ENCODE measurements around the gene CBFA2T3. TPM values are rescaled to one million over a fixed set of nuclear protein-coding genes. Genes with fewer than 3 reads are reported as not detected.

Gene CBFA2T3
- total and polyA plus RNA-seq, 2 of the 13 experiments (the other 11 are each of a cell fraction or from before 2014, with no cell fraction given): 0.05 TPM; not detected in 1

DNA sequence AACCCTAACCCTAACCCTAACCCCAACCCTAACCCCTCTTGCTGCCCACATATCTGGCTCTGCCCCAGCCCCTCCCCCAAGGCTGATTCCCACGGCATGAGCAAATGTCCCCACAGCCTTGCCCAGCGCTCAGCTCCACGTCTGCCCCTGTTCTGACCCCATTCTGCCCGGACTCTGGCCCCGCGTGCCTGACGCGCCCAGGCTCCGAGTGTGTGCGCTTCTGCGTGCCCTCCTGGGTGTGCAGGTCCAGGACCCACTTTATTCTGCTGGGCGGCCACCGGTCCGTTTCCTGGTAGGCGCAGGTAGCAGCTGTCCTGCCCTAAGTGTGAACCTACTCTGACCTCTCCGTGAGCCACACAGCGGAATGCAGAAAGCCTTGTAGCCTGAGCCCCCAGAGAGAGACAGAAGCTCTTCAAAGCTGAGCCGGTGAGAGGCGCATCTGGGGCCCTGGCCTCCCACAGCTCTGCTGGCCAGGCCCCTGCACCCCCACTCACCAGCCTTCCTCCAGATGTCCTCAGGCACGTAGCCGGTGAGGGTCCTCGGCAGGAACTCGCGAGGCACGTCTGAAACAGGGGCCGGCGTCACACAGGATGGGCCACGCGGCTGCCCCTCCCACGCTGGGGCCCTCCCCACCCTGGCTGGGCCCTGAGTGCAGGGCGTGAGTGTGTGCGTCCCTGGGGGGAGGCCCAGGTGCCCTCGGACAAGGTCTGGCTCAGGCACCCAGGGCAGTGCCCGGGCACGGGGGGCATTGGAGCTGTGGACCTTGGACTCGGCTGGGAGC, 96.6 kb downstream of the CBFA2T3 start (continued):
- TF ChIP-seq, protein P1, sequence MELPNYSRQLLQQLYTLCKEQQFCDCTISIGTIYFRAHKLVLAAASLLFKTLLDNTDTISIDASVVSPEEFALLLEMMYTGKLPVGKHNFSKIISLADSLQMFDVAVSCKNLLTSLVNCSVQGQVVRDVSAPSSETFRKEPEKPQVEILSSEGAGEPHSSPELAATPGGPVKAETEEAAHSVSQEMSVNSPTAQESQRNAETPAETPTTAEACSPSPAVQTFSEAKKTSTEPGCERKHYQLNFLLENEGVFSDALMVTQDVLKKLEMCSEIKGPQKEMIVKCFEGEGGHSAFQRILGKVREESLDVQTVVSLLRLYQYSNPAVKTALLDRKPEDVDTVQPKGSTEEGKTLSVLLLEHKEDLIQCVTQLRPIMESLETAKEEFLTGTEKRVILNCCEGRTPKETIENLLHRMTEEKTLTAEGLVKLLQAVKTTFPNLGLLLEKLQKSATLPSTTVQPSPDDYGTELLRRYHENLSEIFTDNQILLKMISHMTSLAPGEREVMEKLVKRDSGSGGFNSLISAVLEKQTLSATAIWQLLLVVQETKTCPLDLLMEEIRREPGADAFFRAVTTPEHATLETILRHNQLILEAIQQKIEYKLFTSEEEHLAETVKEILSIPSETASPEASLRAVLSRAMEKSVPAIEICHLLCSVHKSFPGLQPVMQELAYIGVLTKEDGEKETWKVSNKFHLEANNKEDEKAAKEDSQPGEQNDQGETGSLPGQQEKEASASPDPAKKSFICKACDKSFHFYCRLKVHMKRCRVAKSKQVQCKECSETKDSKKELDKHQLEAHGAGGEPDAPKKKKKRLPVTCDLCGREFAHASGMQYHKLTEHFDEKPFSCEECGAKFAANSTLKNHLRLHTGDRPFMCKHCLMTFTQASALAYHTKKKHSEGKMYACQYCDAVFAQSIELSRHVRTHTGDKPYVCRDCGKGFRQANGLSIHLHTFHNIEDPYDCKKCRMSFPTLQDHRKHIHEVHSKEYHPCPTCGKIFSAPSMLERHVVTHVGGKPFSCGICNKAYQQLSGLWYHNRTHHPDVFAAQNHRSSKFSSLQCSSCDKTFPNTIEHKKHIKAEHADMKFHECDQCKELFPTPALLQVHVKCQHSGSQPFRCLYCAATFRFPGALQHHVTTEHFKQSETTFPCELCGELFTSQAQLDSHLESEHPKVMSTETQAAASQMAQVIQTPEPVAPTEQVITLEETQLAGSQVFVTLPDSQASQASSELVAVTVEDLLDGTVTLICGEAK (IDR thresholded peaks at IDR 0.05): no peak
- TF ChIP-seq, protein P1 (CRISPR knock-in tag; IDR thresholded peaks at IDR 0.05): no peak
- TF ChIP-seq, protein P2, sequence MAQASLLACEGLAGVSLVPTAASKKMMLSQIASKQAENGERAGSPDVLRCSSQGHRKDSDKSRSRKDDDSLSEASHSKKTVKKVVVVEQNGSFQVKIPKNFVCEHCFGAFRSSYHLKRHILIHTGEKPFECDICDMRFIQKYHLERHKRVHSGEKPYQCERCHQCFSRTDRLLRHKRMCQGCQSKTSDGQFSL (CRISPR knock-in tag; IDR thresholded peaks at IDR 0.05): peak; percentile 79; the same call in 1 of the 2 replicates
- 0 out of 2 replicates have a peak, but pooled peaks have one; percentile 30 for TF ChIP-seq RXRA (CRISPR knock-in tag; IDR thresholded peaks at IDR 0.05)
- TF ChIP-seq ZNF138 (CRISPR knock-in tag; IDR thresholded peaks at IDR 0.05; ENCODE audit: low read depth): no peak
- TF ChIP-seq CENPX (CRISPR knock-in tag; IDR thresholded peaks at IDR 0.05): no peak
- no peak for TF ChIP-seq WIZ (CRISPR knock-in tag; IDR thresholded peaks at IDR 0.05)
- TF ChIP-seq POLR2AphosphoS5 (IDR thresholded peaks at IDR 0.05; ENCODE audit: low read depth, low read length): no peak
- peak; percentile 48; the same call in 1 of the 2 replicates for TF ChIP-seq RARA (CRISPR knock-in tag; IDR thresholded peaks at IDR 0.05)
- 0 out of 2 replicates have a peak, but pooled peaks have one; percentile 18 for TF ChIP-seq AHR (CRISPR knock-in tag; IDR thresholded peaks at IDR 0.05)
- TF ChIP-seq ZNF768 (CRISPR knock-in tag; IDR thresholded peaks at IDR 0.05): 0 out of 2 replicates have a peak, but pooled peaks have one; percentile 20
- TF ChIP-seq, protein P3, sequence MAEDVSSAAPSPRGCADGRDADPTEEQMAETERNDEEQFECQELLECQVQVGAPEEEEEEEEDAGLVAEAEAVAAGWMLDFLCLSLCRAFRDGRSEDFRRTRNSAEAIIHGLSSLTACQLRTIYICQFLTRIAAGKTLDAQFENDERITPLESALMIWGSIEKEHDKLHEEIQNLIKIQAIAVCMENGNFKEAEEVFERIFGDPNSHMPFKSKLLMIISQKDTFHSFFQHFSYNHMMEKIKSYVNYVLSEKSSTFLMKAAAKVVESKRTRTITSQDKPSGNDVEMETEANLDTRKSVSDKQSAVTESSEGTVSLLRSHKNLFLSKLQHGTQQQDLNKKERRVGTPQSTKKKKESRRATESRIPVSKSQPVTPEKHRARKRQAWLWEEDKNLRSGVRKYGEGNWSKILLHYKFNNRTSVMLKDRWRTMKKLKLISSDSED (CRISPR knock-in tag; IDR thresholded peaks at IDR 0.05): 0 out of 2 replicates have a peak, but pooled peaks have one; percentile 73
- TF ChIP-seq SMARCE1 (IDR thresholded peaks at IDR 0.05; ENCODE audit: borderline replicate concordance): no peak
- TF ChIP-seq MTF2 (CRISPR knock-in tag; IDR thresholded peaks at IDR 0.05; ENCODE audit: borderline replicate concordance): 0 out of 2 replicates have a peak, but pooled peaks have one; percentile 11
- no peak for TF ChIP-seq AKAP8 (CRISPR knock-in tag; IDR thresholded peaks at IDR 0.05)
- no peak for TF ChIP-seq ZNF569 (CRISPR knock-in tag; IDR thresholded peaks at IDR 0.05; ENCODE audit: borderline replicate concordance)
- no peak for TF ChIP-seq ZNF816 (CRISPR knock-in tag; IDR thresholded peaks at IDR 0.05; ENCODE audit: borderline replicate concordance)
- TF ChIP-seq KLF11 (CRISPR knock-in tag; IDR thresholded peaks at IDR 0.05): no peak
- TF ChIP-seq MAFG (CRISPR knock-in tag; IDR thresholded peaks at IDR 0.05): 0 out of 2 replicates have a peak, but pooled peaks have one; percentile 16
- TF ChIP-seq ZNF546 (CRISPR knock-in tag; conservative IDR thresholded peaks at IDR 0.05): no peak

All from HepG2 (cell line).